Skeletal muscle cell (primary cell): ENCODE measurements around the gene PTPN11.
"Not testable (repeated sequence)": the region's sequence is repeated elsewhere in the genome, so short reads cannot be mapped to it uniquely, and the experiment has no call there.

Source experiments
- DNase-seq: peaks from one replicate; pipeline ENCODE4 v3.0.0-alpha.2; 2010; ENCODE audit warnings: low read depth
- H3K4me3 ChIP-seq: 2 replicates; pipeline ENCODE4 v1.5.1; 2011; ENCODE audit warnings: low read depth, mild to moderate bottlenecking, control low read depth, low read length, moderate library complexity

Gene PTPN11

DNA sequence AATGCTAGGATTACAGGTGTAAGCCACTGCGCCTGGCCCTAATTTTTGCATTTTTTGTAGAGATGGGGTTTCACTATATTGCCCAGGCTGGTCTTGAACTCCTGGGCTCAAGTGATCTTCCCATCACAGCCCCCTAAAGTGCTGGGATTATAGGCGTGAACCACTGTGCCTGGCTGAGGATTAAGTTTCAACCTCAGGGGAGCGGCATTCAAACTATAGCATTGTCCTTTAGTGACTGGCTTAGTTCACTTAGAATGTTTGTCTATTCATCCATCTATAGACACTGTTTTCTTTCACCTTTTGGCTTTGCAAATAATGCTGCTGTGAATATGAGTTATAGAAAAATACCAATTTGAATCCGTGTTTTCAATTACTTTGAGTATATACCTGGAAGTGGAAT, 25.2 kb downstream of the PTPN11 start:
- no peak for DNase-seq
- no peak overlapping the region for H3K4me3 ChIP-seq

GRCh38 chr12:112446008-112446725, 27.4 kb downstream of the PTPN11 start:
- DNase-seq = no peak

DNA sequence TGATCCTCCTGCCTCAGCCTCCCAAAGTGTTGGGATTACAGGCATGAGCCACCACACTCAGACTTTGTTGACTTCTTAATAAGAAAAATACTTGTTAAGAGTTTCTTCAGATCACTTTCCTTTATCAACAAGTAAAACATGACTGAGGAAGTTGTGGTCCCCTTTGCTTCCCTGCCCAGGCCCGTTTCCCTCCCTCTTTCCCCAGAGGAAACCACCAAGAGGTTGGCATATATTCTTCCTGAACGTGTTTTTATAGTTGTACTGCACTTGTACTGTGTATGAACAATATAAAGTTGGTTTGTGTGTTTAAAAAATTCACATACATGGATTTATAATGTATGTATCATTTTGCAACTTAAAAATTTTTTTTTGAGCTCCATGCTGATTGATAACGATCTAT, 28.4 kb downstream of the PTPN11 start:
- H3K4me3 ChIP-seq = no peak overlapping the region
- no peak for DNase-seq

More at GRCh38 chr12:112446008-112446725, 27.4 kb downstream of the PTPN11 start:
- H3K4me3 ChIP-seq = no peak overlapping the region

DNA sequence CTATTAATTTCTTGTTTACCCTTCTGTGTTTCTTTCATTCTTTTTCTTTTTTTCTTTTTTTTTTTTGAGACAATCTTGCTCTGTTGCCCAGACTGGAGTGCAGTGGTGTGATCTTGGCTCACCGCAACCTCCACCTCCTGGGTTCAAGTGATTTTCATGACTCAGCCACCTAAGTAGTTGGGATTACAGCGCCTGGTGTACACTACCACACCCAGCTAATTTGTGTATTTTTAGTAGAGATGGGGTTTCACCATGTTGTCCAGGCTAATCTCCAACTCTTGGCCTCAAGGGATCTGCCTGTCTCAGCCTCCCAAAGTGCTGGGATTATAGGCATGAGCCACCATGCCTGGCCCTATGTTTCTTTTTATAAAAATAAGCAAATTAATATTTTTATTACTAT, 29.4 kb downstream of the PTPN11 start:
- DNase-seq = not testable (repeated sequence)

GRCh38 chr12:112450725-112451124, 32.0 kb downstream of the PTPN11 start:
- no peak overlapping the region for H3K4me3 ChIP-seq
- no peak for DNase-seq

More for the DNA sequence above, 29.4 kb downstream of the PTPN11 start:
- H3K4me3 ChIP-seq = not testable (repeated sequence)

DNA sequence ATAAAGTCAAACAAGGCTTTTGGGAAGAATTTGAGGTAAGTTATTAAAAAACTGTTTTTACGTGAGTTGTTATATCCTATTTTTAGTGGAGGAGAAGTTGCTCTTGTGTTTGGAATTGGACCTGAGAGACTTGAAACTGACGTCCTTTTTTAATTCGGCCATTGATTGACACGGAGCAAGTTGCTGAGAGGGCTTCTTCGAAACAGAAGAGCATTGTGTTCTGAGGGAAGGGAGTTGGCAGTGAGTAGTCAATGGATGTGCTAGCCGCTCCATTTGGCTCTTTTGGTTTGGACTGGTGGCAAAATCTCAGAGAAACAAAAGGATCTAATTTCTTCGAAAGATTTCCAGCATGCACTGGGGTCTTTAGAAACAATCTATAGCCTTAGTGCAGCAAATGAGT, 37.3 kb downstream of the PTPN11 start:
- DNase-seq = no peak
- no peak overlapping the region for H3K4me3 ChIP-seq

GRCh38 chr12:112457142-112457541, 38.4 kb downstream of the PTPN11 start:
- DNase-seq, H3K4me3 ChIP-seq: not testable (repeated sequence)

- H3K4me3 ChIP-seq = no peak overlapping the region
- DNase-seq = no peak
These were observed 39.6 kb downstream of the PTPN11 start for GRCh38 chr12:112458330-112458729.

GRCh38 chr12:112458751-112459150, 40.0 kb downstream of the PTPN11 start:
- H3K4me3 ChIP-seq = no peak overlapping the region
- no peak for DNase-seq

GRCh38 chr12:112463478-112463877, 44.7 kb downstream of the PTPN11 start:
- no peak for DNase-seq
- H3K4me3 ChIP-seq = no peak overlapping the region

DNA sequence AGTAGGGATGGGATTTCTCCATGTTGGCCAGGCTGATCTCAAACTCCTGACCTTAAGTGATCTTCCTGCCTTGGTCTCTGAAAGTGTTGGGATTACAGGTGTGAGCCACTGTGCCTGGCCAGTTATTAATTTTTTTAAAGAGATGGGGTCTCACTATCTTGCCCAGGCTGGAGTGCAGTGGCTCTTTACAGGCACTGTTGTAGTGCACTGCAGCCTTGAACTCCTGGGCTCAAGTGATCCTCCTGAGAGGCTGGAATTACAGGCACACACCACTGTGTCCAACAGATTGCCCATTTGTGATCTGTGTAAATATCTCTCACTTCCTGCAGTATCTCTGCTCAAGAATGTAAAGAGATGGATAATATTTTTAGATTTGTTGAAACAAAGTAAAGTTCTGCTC, 45.9 kb downstream of the PTPN11 start:
- no peak for DNase-seq
- no peak overlapping the region for H3K4me3 ChIP-seq

GRCh38 chr12:112466011-112466422, 47.3 kb downstream of the PTPN11 start:
- no peak for DNase-seq
- no peak overlapping the region for H3K4me3 ChIP-seq

DNA sequence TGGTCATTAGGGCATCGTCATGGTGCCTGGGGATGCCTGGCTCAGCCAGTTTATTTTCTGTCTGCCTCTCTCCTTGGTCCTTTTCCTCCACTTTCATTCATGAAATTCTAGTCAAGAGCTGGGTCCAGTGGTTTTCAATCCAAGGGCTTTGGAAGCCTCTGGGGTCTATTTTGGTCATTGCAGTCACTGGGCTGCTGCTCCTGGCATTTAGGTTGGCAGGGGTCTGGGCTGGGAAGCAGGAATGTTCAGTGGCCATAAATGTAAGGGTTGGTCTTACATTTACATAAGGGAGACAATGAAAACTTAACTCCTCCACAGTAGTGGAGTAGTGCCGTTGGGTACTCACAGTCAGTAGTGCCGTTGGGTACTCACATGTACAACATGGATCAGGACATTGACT, 48.1 kb downstream of the PTPN11 start:
- H3K4me3 ChIP-seq = no peak overlapping the region
- DNase-seq = no peak

DNA sequence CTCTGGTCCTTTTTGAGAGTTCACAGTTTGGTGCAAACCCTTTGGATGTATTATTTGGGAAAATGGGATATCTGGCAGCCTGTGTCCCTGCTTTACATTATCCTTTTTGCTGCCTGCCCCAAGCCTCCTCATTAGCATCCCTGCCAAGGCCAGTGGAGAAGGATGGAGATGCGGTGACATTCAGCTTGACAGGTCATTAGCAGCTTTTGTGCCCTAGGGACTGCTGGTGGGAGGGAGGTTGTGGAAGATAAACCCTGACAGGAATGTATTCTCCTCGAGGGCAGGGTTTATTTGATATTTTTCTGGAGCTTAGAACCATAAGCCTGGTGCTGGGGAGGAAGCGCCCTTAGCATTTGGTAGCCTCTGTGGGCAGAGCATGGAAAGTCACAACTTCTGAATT, 49.3 kb downstream of the PTPN11 start:
- no peak overlapping the region for H3K4me3 ChIP-seq
- no peak for DNase-seq

- no peak for DNase-seq
- H3K4me3 ChIP-seq = no peak overlapping the region
These were observed 54.3 kb downstream of the PTPN11 start for GRCh38 chr12:112473056-112473455.

DNA sequence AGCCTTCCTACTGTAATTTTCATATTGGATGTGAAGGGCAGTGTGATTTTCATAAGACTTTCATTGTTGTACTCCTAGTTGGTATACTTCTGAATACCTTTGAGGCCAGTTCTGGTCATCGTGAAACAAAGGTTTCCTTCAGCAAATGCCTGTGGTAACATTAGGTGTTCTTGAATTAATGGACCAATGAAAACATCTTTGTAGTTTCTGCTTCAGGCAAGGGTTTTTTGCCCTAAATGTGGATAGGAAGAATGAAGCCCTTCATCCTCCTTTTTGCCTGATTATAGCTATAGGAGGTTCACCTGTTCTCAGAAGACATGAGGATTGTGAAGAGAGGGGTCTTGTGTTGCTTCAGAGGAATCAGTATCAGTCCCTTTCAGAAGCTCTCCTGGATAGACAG, 60.7 kb downstream of the PTPN11 start:
- no peak overlapping the region for H3K4me3 ChIP-seq
- no peak for DNase-seq

DNA sequence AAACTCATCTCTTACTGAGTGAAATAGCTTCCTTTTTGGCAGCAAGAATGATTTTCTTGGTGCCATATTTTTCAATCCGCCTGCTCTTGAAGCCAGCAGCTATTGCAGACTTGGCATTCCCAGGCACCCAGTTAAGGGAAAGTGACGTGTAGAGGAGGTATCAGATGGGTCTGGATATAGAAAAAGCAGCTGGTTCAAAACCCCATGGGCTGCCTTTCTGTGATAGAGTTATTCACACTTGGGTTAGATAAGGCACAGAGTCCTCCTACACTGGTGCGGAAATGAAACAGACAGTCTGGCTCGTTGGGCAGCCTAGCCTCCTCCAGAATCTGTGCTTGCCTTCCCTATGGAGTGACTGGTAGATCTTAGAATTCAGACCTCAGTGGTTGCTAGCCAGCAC, 62.2 kb downstream of the PTPN11 start:
- no peak overlapping the region for H3K4me3 ChIP-seq
- DNase-seq = no peak

GRCh38 chr12:112482733-112483132, 64.0 kb downstream of the PTPN11 start:
- DNase-seq = no peak
- no peak overlapping the region for H3K4me3 ChIP-seq

DNA sequence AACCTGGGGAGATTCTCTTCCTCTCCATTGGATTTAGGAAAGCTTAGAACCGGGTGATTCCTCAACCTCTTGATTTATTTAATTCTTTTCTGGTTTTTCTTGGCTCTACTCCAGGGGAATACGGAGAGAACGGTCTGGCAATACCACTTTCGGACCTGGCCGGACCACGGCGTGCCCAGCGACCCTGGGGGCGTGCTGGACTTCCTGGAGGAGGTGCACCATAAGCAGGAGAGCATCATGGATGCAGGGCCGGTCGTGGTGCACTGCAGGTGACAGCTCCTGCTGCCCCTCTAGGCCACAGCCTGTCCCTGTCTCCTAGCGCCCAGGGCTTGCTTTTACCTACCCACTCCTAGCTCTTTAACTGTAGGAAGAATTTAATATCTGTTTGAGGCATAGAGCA, 67.6 kb downstream of the PTPN11 start:
- DNase-seq = no peak
- H3K4me3 ChIP-seq = no peak overlapping the region

- no peak overlapping the region for H3K4me3 ChIP-seq
- DNase-seq = no peak
These were observed 69.6 kb downstream of the PTPN11 start for GRCh38 chr12:112488257-112488876.

DNA sequence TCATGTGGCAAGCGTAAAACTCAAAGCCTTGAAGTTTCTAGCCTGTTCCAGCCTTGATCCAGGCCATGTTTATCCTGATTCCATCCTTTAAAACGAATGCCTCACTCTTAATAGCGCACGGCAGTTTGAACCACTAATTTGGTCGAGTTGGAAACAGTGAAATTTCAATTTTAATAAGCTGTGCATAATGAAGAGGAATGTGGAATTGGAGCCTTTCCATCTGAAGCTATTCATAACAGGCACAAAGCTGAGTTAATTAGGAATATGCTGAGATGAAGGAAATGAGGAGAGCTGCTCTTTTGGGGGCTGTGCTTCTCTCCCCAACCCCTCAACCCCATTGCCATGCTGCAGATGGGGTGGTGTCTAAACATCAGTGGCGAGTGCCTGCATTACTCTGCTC, 70.7 kb downstream of the PTPN11 start:
- H3K4me3 ChIP-seq = no peak overlapping the region
- no peak for DNase-seq
